IMR-90 (cell line): Measurements from ENCODE around the gene UXS1. TPM values are rescaled to one million over a fixed set of nuclear protein-coding genes. Genes with fewer than 3 reads are reported as not detected.

ENCODE experiments used
- ATAC-seq: fragments of 200-7000 bp; cut with Tn5 transposase; 2 replicates; pipeline ENCODE4 v1.9.1; 2020; ENCODE audit warnings: low read depth, mild to moderate bottlenecking, moderate library complexity
- BruUV-seq: library from RNA; stranded (reverse); fragments of 400-500 nt; replicated peaks from 2 replicates; lab custom pipeline; 2021; lab: Mats Ljungman, UMichigan
- CTCF ChIA-PET: fragments of 300-600 bp; formaldehyde crosslinking; extraction: SDS; loops from one replicate; lab custom pipeline; 2021; ENCODE audit warnings: antibody characterized with exemption; lab: Yijun Ruan, JAX
- POLR2A ChIA-PET: fragments of 300-600 bp; sonication (Branson Sonifier 250); formaldehyde crosslinking; loops from one replicate; lab custom pipeline; 2022; ENCODE audit warnings: antibody characterized with exemption; ENCODE audit not compliant: unreplicated experiment; lab: Charles Lee
- DNase-seq: peaks from one replicate; pipeline ENCODE4 v3.0.0; 2013
- H2AFZ ChIP-seq: replicated peaks from 2 replicates; pipeline ENCODE3; 2013; ENCODE audit warnings: low read length, mild to moderate bottlenecking; ENCODE audit not compliant: poor library complexity
- H2AK5ac ChIP-seq: 2 replicates; pipeline ENCODE4 v1.6.1; 2013; ENCODE audit warnings: low read depth, low read length, inconsistent platforms
- H2AK9ac ChIP-seq: replicated peaks from 2 replicates; pipeline ENCODE3; 2013; ENCODE audit warnings: mild to moderate bottlenecking, low read depth, low read length, moderate library complexity; ENCODE audit not compliant: poor library complexity
- H2BK120ac ChIP-seq: 2 replicates; pipeline ENCODE4 v1.6.1; 2013; ENCODE audit warnings: low read depth, low read length, inconsistent platforms
- H2BK15ac ChIP-seq: 3 replicates; pipeline ENCODE4 v1.6.1; 2013; ENCODE audit warnings: low read depth, low read length, inconsistent platforms
- H2BK20ac ChIP-seq: 2 replicates; pipeline ENCODE4 v1.6.1; 2013; ENCODE audit warnings: low read depth, mild to moderate bottlenecking, inconsistent platforms, low read length, moderate library complexity
- H2BK5ac ChIP-seq: 2 replicates; pipeline ENCODE4 v1.6.1; 2013; ENCODE audit warnings: mild to moderate bottlenecking, low read depth, low read length, inconsistent platforms; ENCODE audit not compliant: poor library complexity, severe bottlenecking
- H3K14ac ChIP-seq: replicated peaks from 2 replicates; pipeline ENCODE4 v1.6.1; 2013; ENCODE audit warnings: low read depth, low read length, inconsistent platforms
- H3K18ac ChIP-seq: 2 replicates; pipeline ENCODE4 v1.6.1; 2013; ENCODE audit warnings: low read depth, low read length, control low read depth
- H3K23ac ChIP-seq: 2 replicates; pipeline ENCODE4 v1.6.1; 2013; ENCODE audit warnings: low read depth, low read length, inconsistent platforms
- H3K27ac ChIP-seq: 2 replicates; pipeline ENCODE4 v1.5.1; 2013; ENCODE audit warnings: mild to moderate bottlenecking, control low read depth, low read length; ENCODE audit not compliant: insufficient read depth
- H3K27me3 ChIP-seq: 2 replicates; pipeline ENCODE4 v1.6.1; 2013; ENCODE audit warnings: low read length; ENCODE audit not compliant: control insufficient read depth, insufficient read depth
- H3K36me3 ChIP-seq: 2 replicates; pipeline ENCODE4 v1.6.1; 2013; ENCODE audit warnings: low read length, mixed read lengths; ENCODE audit not compliant: control insufficient read depth, insufficient read depth
- H3K4ac ChIP-seq: 2 replicates; pipeline ENCODE4 v1.6.1; 2013; ENCODE audit warnings: low read depth, low read length, inconsistent platforms
- H3K4me1 ChIP-seq: 2 replicates; pipeline ENCODE4 v1.6.1; 2013; ENCODE audit warnings: low read length, mixed read lengths; ENCODE audit not compliant: control insufficient read depth, insufficient read depth
- H3K4me2 ChIP-seq: 2 replicates; pipeline ENCODE4 v1.6.1; 2013; ENCODE audit warnings: low read depth, mild to moderate bottlenecking, control low read depth, low read length, moderate library complexity
- H3K4me3 ChIP-seq: 2 replicates; pipeline ENCODE4 v1.5.1; 2013; ENCODE audit warnings: low read depth, mild to moderate bottlenecking, control low read depth, low read length, moderate library complexity; ENCODE audit not compliant: insufficient read depth
- H3K56ac ChIP-seq: 2 replicates; pipeline ENCODE4 v1.6.1; 2013; ENCODE audit warnings: low read length, inconsistent platforms; ENCODE audit not compliant: insufficient read depth; ENCODE audit errors: extremely low read depth
- H3K79me1 ChIP-seq, 2 experiments: 2 replicates each; pipeline ENCODE4 v1.6.1; 2013; ENCODE audit warnings: low read length in 2 of 2, inconsistent platforms in 1 of 2, low read depth in 1 of 2
- H3K9ac ChIP-seq: 2 replicates; pipeline ENCODE4 v1.6.1; 2013; ENCODE audit warnings: low read depth, low read length, control low read depth
- H3K9me1 ChIP-seq: 2 replicates; pipeline ENCODE4 v1.6.1; 2013; ENCODE audit warnings: low read length, inconsistent platforms; ENCODE audit not compliant: insufficient read depth
- H3K9me3 ChIP-seq: 2 replicates; pipeline ENCODE4 v1.6.1; 2013; ENCODE audit warnings: low read length; ENCODE audit not compliant: control insufficient read depth, insufficient read depth
- H4K20me1 ChIP-seq: 2 replicates; pipeline ENCODE4 v1.6.1; 2013; ENCODE audit warnings: low read length, inconsistent platforms; ENCODE audit not compliant: insufficient read depth
- H4K5ac ChIP-seq: 2 replicates; pipeline ENCODE4 v1.6.1; 2013; ENCODE audit warnings: mild to moderate bottlenecking, low read depth, low read length, control low read depth
- H4K8ac ChIP-seq, 2 experiments: 2 replicates each; pipeline ENCODE4 v1.6.1; 2013; ENCODE audit warnings: low read depth in 2 of 2, low read length in 2 of 2, control low read depth in 1 of 2, inconsistent platforms in 1 of 2
- H4K91ac ChIP-seq: 2 replicates; pipeline ENCODE4 v1.6.1; 2013; ENCODE audit warnings: low read depth, low read length, inconsistent platforms; ENCODE audit not compliant: insufficient read depth
- BHLHE40 ChIP-seq: fragments of 150-350 bp; IDR thresholded peaks from 2 replicates; pipeline ENCODE4 v1.6.1; 2016; ENCODE audit warnings: mild to moderate bottlenecking, low read depth, low read length
- CEBPB ChIP-seq: IDR thresholded peaks from 2 replicates; pipeline ENCODE4 v1.6.1; 2012; ENCODE audit warnings: low read depth, low read length, improper control_type of control experiment
- CHD1 ChIP-seq: IDR thresholded peaks from 2 replicates; pipeline ENCODE4 v1.6.1; 2012; ENCODE audit warnings: low read depth, low read length, improper control_type of control experiment
- CTCF ChIP-seq: conservative IDR thresholded peaks from 2 replicates; pipeline ENCODE4 v1.5.1; 2012; ENCODE audit warnings: mild to moderate bottlenecking, low read depth, low read length, improper control_type of control experiment
- ELK1 ChIP-seq: fragments of 150-350 bp; IDR thresholded peaks from 2 replicates; pipeline ENCODE4 v1.6.1; 2016; ENCODE audit warnings: low read depth, mild to moderate bottlenecking, low read length, moderate library complexity, borderline replicate concordance
- FOS ChIP-seq: fragments of 150-350 bp; IDR thresholded peaks from 2 replicates; pipeline ENCODE4 v1.6.1; 2016; ENCODE audit warnings: low read depth, low read length
- MAFK ChIP-seq: IDR thresholded peaks from 2 replicates; pipeline ENCODE4 v1.6.1; 2012; ENCODE audit warnings: low read depth, low read length, improper control_type of control experiment
- MAZ ChIP-seq: IDR thresholded peaks from 2 replicates; pipeline ENCODE4 v1.6.1; 2012; ENCODE audit warnings: low read depth, mild to moderate bottlenecking, low read length, improper control_type of control experiment, moderate library complexity, borderline replicate concordance
- MXI1 ChIP-seq: IDR thresholded peaks from 2 replicates; pipeline ENCODE4 v1.6.1; 2012; ENCODE audit warnings: low read depth, mild to moderate bottlenecking, low read length, moderate library complexity, borderline replicate concordance
- NFE2L2 ChIP-seq: fragments of 150-350 bp; IDR thresholded peaks from 2 replicates; pipeline ENCODE4 v1.6.1; 2016; ENCODE audit warnings: low read depth, mild to moderate bottlenecking, low read length
- POLR2A ChIP-seq: IDR thresholded peaks from 2 replicates; pipeline ENCODE4 v1.6.1; 2012; ENCODE audit warnings: mild to moderate bottlenecking, low read depth, low read length
- RAD21 ChIP-seq: IDR thresholded peaks from 2 replicates; pipeline ENCODE4 v1.6.1; 2012; ENCODE audit warnings: low read length, improper control_type of control experiment
- RCOR1 ChIP-seq: IDR thresholded peaks from 2 replicates; pipeline ENCODE4 v1.6.1; 2012; ENCODE audit warnings: mild to moderate bottlenecking, low read length, improper control_type of control experiment; ENCODE audit not compliant: insufficient replicate concordance
- RFX5 ChIP-seq: IDR thresholded peaks from 2 replicates; pipeline ENCODE4 v1.8.0; 2012; ENCODE audit warnings: low read depth, mild to moderate bottlenecking, low read length, moderate library complexity
- SMC3 ChIP-seq: fragments of 150-350 bp; IDR thresholded peaks from 2 replicates; pipeline ENCODE4 v1.6.1; 2016; ENCODE audit warnings: low read depth, mild to moderate bottlenecking, antibody characterized with exemption, low read length, moderate library complexity
- USF2 ChIP-seq: fragments of 150-350 bp; IDR thresholded peaks from 2 replicates; pipeline ENCODE4 v1.6.1; 2017; ENCODE audit warnings: mild to moderate bottlenecking, antibody characterized with exemption, low read length, low read depth
- WGBS, 2 experiments: methylation state at CpG; one replicate each; pipeline versions ENCODE4 v1.1.5 to v1.1.7; 2013; ENCODE audit warnings: missing lambda C conversion rate in 2 of 2; ENCODE audit not compliant: insufficient read length in 1 of 2; ENCODE audit errors: extremely low coverage in 2 of 2; 5-methylcytosine and 5-hydroxymethylcytosine counted together
- dilution Hi-C: fragments of 300-500 bp; cut with HindIII; formaldehyde crosslinking; loops from one replicate; pipeline ENCODE4 v1.14.3; 2018; ENCODE audit warnings: low sequenced_read_pairs; ENCODE audit not compliant: unreplicated experiment
- in situ Hi-C: fragments of 300-500 bp; cut with MboI; formaldehyde crosslinking; loops from 3 replicates; pipeline ENCODE4 v1.14.3; 2019; ENCODE audit warnings: low sequenced_read_pairs, inconsistent platforms, mixed read lengths
- intact Hi-C: fragments of 100-400 bp; cut with micrococcal nuclease; formaldehyde crosslinking; loops from 2 replicates; pipeline ENCODE4 v1.10.0; 2022
- polyA plus RNA-seq, 3 experiments: library from polyadenylated mRNA; depleted of rRNA; stranded (reverse); fragments of >200 nt; gene quantifications; 2 replicates each; pipeline ENCODE4 v1.2.3, GENCODE V29; 2012; ENCODE audit warnings: low replicate concordance in 1 of 3
- total RNA-seq: library from RNA; depleted of rRNA; stranded (reverse); fragments of >200 nt; gene quantifications from 2 replicates; pipeline ENCODE4 v1.2.3, GENCODE V29; 2012

The UXS1 gene
- total and polyA plus RNA-seq, 2 of the 4 experiments (the other 2 are of a cell fraction) = 33.7 to 54.3 TPM

GRCh38 chr2:106059416-106060065, 134.6 kb downstream of the UXS1 start:
- in situ Hi-C loops = no loop called here
- intact Hi-C loops = no loop called here

More at GRCh38 chr2:106059416-106060065, 134.6 kb downstream of the UXS1 start:
- TF ChIP-seq NFE2L2 = no peak
- TF ChIP-seq RAD21 = no peak
- no peak for TF ChIP-seq FOS
- no peak for TF ChIP-seq RFX5
- TF ChIP-seq CTCF = no peak
- TF ChIP-seq CHD1 = no peak
- no peak for TF ChIP-seq CEBPB
- no peak for TF ChIP-seq MXI1
- no peak for TF ChIP-seq RCOR1
- no peak for TF ChIP-seq ELK1
- no peak for TF ChIP-seq SMC3
- TF ChIP-seq POLR2A = no peak
- no peak for TF ChIP-seq USF2
- TF ChIP-seq MAZ = no peak
- TF ChIP-seq MAFK = no peak
- no peak for TF ChIP-seq BHLHE40
- H2AK5ac ChIP-seq = no peak overlapping the region
- H3K79me1 ChIP-seq = no peaks in the 10 kb centered on the region
- H3K27ac ChIP-seq = no peak overlapping the region
- DNase-seq = no peak
- H4K91ac ChIP-seq = no peak overlapping the region
- H3K18ac ChIP-seq = no peak overlapping the region
- no peak overlapping the region for H3K4ac ChIP-seq
- no CpG with 5 or more reads among the region's 6 CpGs for WGBS, 2 experiments
- no peak overlapping the region for H3K9ac ChIP-seq
- H3K4me1 ChIP-seq = no peaks in the 10 kb centered on the region
- no peaks in the 10 kb centered on the region for H3K9me1 ChIP-seq
- no peak overlapping the region for H3K56ac ChIP-seq
- H2BK20ac ChIP-seq = no peak overlapping the region
- no peak for ATAC-seq
- POLR2A ChIA-PET = no interaction called here
- no peak overlapping the region for H2BK120ac ChIP-seq
- no peak overlapping the region for H2BK15ac ChIP-seq
- no peak overlapping the region for H2AFZ ChIP-seq
- H4K8ac ChIP-seq = no peak overlapping the region
- BruUV-seq = no TSS peak
- H3K14ac ChIP-seq = no peak overlapping the region
- H4K20me1 ChIP-seq = no peaks in the 10 kb centered on the region
- H3K9me3 ChIP-seq = peaks cover 2% of the 10 kb centered on the region; the same call in 1 of the 2 replicates
- H3K4me3 ChIP-seq = no peak overlapping the region
- no peak overlapping the region for H3K23ac ChIP-seq
- no peak overlapping the region for H2AK9ac ChIP-seq
- CTCF ChIA-PET = no interaction called here
- no peak overlapping the region for H2BK5ac ChIP-seq
- peaks cover 25% of the 10 kb centered on the region for H3K27me3 ChIP-seq
- H3K4me2 ChIP-seq = no peak overlapping the region
- no peaks in the 10 kb centered on the region for H3K36me3 ChIP-seq
- dilution Hi-C loops = no loop called here
- no peak overlapping the region for H4K5ac ChIP-seq
